NCI-H1417 (cell line): ENCODE data around the gene RTL10.

ENCODE experiments used
- DNase-seq, 3 experiments: peaks; one replicate each; lab custom pipeline; 2025; lab: John Stamatoyannopoulos, UW

Gene RTL10

GRCh38 chr22:19808873-19809478, 45.7 kb downstream of the RTL10 start:
- no peak for DNase-seq

GRCh38 chr22:19807914-19808872, 46.5 kb downstream of the RTL10 start:
- DNase-seq = no peak

GRCh38 chr22:19807161-19807913, 47.3 kb downstream of the RTL10 start:
- DNase-seq = no peak

- DNase-seq = peak; percentile 32 to 78 (median 56)
Observed at GRCh38 chr22:19806213-19807160, 48.2 kb downstream of the RTL10 start.

GRCh38 chr22:19805821-19806212, 48.9 kb downstream of the RTL10 start:
- DNase-seq = peak in 1 of 3 experiments; percentile 6
